Measurements from ENCODE around the gene ABCC4. TPM values are rescaled to one million over a fixed set of nuclear protein-coding genes. Genes with fewer than 3 reads are reported as not detected.

Gene ABCC4
- total and polyA plus RNA-seq, 4 donors, result 9.4 to 25.5 (median 16.0) TPM

DNA sequence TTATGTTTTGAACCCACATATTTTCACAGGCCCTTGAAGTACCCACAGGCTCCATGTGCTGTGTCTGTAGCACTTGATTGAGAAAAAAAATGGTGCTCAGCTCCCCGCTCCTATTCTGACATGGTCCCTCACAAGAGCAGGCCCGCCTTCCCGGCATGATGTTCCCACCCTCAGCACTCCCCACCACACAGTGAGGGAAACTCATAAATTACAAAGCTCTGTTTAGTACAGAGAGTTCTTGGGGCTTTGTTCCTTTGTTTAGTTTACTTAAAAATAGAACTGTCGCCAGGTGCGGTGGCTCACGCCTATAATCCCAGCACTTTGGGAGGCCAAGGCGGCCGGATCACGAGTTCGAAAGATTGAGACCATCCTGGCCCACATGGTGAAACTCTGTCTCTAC lies 25.9 kb upstream of the ABCC4 start:
- H3K27ac ChIP-seq (ENCODE audit: low read depth, low read length), result no peak overlapping the region
- no peaks in the 10 kb centered on the region for H3K4me1 ChIP-seq (ENCODE audit: control insufficient read depth, insufficient read depth, low read length)
- H3K27me3 ChIP-seq (ENCODE audit: control insufficient read depth, insufficient read depth, low read length), result no peaks in the 10 kb centered on the region
- H3K4me3 ChIP-seq (ENCODE audit: low read depth, low read length), result no peak overlapping the region
- DNase-seq (ENCODE audit: low read depth in 4 of 6, low spot score in 6 of 6), result no peak
- no peaks in the 10 kb centered on the region for H3K9me3 ChIP-seq (ENCODE audit: control insufficient read depth, insufficient read depth, low read length)
- WGBS (ENCODE audit: insufficient coverage), result 94% methylated on average over 5 of the region's 10 CpGs
- H3K36me3 ChIP-seq (ENCODE audit: control insufficient read depth, insufficient read depth, low read length), result no peaks in the 10 kb centered on the region

DNA sequence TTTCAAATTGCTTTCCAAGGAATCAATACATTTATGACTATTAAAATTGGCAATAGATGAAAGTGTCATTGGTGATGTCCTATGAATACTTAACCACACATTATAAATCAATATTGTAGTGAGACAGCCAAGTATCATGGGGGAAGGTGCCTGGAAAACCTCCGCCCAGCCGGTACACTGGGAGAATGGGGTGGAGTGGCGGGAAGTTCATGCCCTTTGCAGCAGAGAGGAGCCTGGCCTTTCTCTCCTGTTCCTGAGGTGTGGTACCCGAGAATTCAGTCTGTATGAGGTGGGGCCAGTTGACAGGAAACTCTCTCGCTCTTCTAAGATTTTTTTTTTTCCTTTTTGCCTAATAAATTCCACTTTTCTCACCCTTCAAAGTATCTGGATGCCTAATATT lies 25.4 kb upstream of the ABCC4 start:
- no peak overlapping the region for H3K27ac ChIP-seq (ENCODE audit: low read depth, low read length)
- H3K4me3 ChIP-seq (ENCODE audit: low read depth, low read length), result no peak overlapping the region
- DNase-seq (ENCODE audit: low read depth in 4 of 6, low spot score in 6 of 6), result no peak
- H3K9me3 ChIP-seq (ENCODE audit: control insufficient read depth, insufficient read depth, low read length), result no peaks in the 10 kb centered on the region
- H3K4me1 ChIP-seq (ENCODE audit: control insufficient read depth, insufficient read depth, low read length), result no peaks in the 10 kb centered on the region
- H3K36me3 ChIP-seq (ENCODE audit: control insufficient read depth, insufficient read depth, low read length), result no peaks in the 10 kb centered on the region
- no peaks in the 10 kb centered on the region for H3K27me3 ChIP-seq (ENCODE audit: control insufficient read depth, insufficient read depth, low read length)
- WGBS (ENCODE audit: insufficient coverage), result 100% methylated on average over 3 of the region's 5 CpGs

DNA sequence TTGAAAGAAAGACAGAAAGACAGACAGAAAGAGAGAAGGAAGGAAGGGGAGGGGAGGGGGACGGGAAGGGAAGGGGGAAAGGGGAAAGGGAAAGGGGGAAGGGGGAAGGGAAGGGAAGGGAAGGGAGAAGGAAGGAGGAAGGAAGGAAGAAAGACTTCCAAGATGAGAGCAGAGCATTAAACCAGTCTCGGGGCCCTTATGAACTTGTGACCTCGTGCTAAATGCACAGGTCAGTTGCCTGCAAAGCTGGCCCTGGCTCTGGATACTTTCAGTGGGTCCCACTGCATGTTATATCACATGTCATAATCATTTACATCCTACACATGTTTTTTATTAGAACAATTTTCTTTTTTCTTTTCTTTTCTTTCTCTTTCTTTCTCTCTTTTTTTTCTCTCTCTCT lies 24.2 kb upstream of the ABCC4 start:
- Histone ChIP-seq H3K36me3 (ENCODE audit: control insufficient read depth, insufficient read depth, low read length) (no peaks in the 10 kb centered on the region), H3K9me3 (ENCODE audit: control insufficient read depth, insufficient read depth, low read length) (no peaks in the 10 kb centered on the region), H3K4me1 (ENCODE audit: control insufficient read depth, insufficient read depth, low read length) (no peaks in the 10 kb centered on the region), H3K27ac (ENCODE audit: low read depth, low read length) (no peak overlapping the region), H3K27me3 (ENCODE audit: control insufficient read depth, insufficient read depth, low read length) (no peaks in the 10 kb centered on the region), H3K4me3 (ENCODE audit: low read depth, low read length) (no peak overlapping the region)
- 67% methylated on average over 2 of the region's 3 CpGs for WGBS (ENCODE audit: insufficient coverage)
- DNase-seq (ENCODE audit: low read depth in 4 of 6, low spot score in 6 of 6), result no peak

DNA sequence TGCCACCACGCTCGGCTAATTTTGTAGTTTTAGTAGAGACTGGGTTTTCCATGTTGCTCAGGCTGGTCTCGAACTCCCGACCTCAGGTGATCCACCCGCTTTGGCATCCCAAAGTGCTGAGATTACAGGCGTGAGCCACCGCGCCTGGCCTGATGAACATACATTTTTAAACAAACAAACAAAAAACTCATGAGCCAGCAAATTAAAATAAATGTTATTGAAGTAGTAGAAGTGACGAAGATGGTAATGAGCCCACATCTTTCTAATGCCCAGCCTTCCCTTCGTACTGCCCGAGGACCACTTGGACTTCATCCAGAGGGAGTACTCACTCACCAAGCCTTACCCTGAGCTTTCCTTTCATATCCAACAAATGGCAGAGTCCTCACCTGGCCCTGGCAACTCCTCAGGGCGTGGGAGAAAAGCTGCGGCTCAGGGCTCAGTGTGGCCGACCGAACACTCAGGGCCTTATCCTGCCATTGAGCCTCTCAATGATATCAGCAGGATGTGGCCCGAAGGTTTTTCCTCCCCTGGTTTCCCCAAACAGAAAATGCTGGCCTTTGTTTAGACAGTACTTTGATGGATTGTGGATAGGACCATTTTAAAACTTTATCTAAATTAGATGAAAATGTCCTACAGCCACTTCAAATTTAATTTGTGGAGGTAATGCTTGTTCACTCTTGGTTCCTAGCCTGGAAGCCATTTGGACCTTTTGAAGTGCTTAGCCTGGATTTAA lies 22.8 kb upstream of the ABCC4 start:
- no peak for DNase-seq (ENCODE audit: low read depth in 4 of 6, low spot score in 6 of 6)
- H3K9me3 ChIP-seq (ENCODE audit: control insufficient read depth, insufficient read depth, low read length), result no peaks in the 10 kb centered on the region
- no peaks in the 10 kb centered on the region for H3K4me1 ChIP-seq (ENCODE audit: control insufficient read depth, insufficient read depth, low read length)
- 53% methylated on average over 3 of the region's 16 CpGs for WGBS (ENCODE audit: insufficient coverage)
- H3K27me3 ChIP-seq (ENCODE audit: control insufficient read depth, insufficient read depth, low read length), result no peaks in the 10 kb centered on the region
- H3K27ac ChIP-seq (ENCODE audit: low read depth, low read length), result no peak overlapping the region
- no peaks in the 10 kb centered on the region for H3K36me3 ChIP-seq (ENCODE audit: control insufficient read depth, insufficient read depth, low read length)
- H3K4me3 ChIP-seq (ENCODE audit: low read depth, low read length), result no peak overlapping the region

DNA sequence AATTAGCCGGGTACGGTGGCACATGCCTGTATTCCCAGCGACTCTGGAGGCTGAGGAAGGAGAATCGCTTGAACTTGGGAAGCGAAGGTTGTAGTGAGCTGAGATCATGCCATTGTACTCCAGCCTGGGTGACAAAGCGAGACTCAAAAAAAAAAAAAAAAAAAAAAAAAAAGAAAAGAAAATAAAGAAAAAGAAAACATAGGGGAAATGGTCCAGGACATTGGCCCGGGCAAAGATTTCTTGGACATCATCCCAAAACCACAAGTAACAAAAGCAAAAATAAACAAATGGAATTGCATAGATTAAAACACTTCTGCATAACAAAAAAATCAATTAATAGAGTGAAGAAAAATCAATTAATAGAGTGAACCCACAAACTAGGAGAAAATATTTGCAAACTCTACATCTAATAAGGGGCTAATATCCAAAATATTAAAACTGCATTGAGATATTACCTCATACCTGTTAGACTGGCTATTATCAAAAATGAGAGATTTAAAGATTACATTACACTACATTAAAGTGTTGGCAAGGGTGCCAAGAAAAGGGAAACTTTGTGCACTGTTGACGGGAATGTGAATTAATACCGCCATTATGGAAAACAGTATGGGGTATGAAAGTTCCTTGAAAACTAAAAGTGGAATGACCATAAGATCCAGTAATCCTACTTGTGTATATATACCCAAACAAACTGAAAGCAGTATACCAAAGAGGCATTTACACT lies 18.5 kb upstream of the ABCC4 start:
- no CpG with 5 or more reads among the region's 9 CpGs for WGBS (ENCODE audit: insufficient coverage)
- H3K36me3 ChIP-seq (ENCODE audit: control insufficient read depth, insufficient read depth, low read length), result no peaks in the 10 kb centered on the region
- no peak for DNase-seq (ENCODE audit: low read depth in 4 of 6, low spot score in 6 of 6)
- H3K9me3 ChIP-seq (ENCODE audit: control insufficient read depth, insufficient read depth, low read length), result peaks cover 2% of the 10 kb centered on the region
- H3K27me3 ChIP-seq (ENCODE audit: control insufficient read depth, insufficient read depth, low read length), result no peaks in the 10 kb centered on the region
- no peaks in the 10 kb centered on the region for H3K4me1 ChIP-seq (ENCODE audit: control insufficient read depth, insufficient read depth, low read length)
- H3K27ac ChIP-seq (ENCODE audit: low read depth, low read length), result no peak overlapping the region
- no peak overlapping the region for H3K4me3 ChIP-seq (ENCODE audit: low read depth, low read length)

DNA sequence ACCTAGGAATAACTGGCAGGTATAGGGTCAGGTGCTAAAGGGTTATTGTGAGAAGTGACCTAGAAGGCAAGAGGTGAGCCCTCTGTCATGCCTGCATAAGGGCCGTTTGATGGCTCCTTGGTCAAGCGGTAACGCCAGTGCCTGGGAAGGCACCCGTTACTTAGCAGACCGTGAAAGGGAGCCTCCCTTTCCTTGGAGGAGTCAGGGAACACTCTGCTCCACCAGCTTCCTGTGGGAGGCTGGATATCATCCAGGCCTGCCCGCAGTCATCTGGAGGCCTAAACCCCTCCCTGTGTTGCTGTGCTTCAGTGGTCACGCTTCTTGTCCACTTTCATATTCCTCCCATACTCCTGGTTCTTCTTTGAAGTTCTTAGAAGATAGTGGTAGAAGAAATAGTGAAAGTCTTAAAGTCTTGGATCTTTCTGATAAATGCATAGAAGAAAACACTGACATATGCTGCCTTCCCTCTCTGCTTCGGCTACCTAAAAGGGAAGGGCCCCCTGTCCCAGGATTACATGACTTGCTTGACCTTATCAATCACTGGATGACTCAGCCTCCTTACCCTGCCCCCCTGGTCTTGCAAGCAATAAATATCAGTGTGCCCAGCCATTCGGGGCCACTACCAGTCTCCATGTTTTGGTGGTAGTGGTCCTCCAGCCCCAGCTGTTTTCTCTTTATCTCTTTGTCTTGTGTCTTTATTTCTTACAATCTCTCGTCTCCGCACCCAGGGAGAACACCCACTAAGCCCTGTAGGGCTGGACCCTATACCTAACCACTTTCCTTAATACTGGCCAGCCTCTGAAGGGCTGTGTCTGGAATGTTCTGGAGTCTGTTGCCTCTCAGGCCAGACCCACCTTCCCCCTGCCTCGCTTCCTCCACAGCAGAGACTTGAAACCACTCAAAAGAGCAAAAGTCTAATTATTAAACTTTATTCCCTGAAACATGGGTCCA lies 16.1 kb upstream of the ABCC4 start:
- no peak overlapping the region for H3K4me3 ChIP-seq (ENCODE audit: low read depth, low read length)
- H3K36me3 ChIP-seq (ENCODE audit: control insufficient read depth, insufficient read depth, low read length), result no peaks in the 10 kb centered on the region
- H3K4me1 ChIP-seq (ENCODE audit: control insufficient read depth, insufficient read depth, low read length), result no peaks in the 10 kb centered on the region
- DNase-seq (ENCODE audit: low read depth in 4 of 6, low spot score in 6 of 6), result no peak
- no peak overlapping the region for H3K27ac ChIP-seq (ENCODE audit: low read depth, low read length)
- H3K27me3 ChIP-seq (ENCODE audit: control insufficient read depth, insufficient read depth, low read length), result no peaks in the 10 kb centered on the region
- peaks cover 2% of the 10 kb centered on the region for H3K9me3 ChIP-seq (ENCODE audit: control insufficient read depth, insufficient read depth, low read length)
- 85% methylated on average over 7 of the region's 12 CpGs for WGBS (ENCODE audit: insufficient coverage)

DNA sequence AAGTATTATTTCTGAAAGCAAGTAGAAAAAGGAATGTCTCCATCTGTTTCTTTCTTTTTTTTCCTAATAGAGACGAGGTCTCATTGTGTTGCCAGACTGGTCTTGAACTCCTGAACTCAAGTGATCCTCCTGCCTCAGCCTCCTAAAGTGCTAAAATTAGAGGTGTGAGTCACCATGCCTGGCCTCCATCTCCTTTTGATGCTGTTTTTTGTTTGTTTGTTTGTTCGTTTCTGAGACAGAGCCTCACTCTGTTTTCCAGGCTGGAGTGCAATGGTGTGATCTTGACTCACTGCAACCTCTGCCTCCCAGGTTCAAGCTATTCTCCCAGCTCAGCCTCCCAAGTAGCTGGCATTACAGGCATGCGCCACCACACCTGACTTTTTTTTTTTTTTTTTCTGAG lies 14.5 kb upstream of the ABCC4 start:
- Histone ChIP-seq H3K4me1 (ENCODE audit: control insufficient read depth, insufficient read depth, low read length) (no peaks in the 10 kb centered on the region), H3K9me3 (ENCODE audit: control insufficient read depth, insufficient read depth, low read length) (peaks cover 2% of the 10 kb centered on the region), H3K4me3 (ENCODE audit: low read depth, low read length) (no peak overlapping the region), H3K36me3 (ENCODE audit: control insufficient read depth, insufficient read depth, low read length) (no peaks in the 10 kb centered on the region), H3K27me3 (ENCODE audit: control insufficient read depth, insufficient read depth, low read length) (no peaks in the 10 kb centered on the region), H3K27ac (ENCODE audit: low read depth, low read length) (no peak overlapping the region)
- DNase-seq (ENCODE audit: low read depth in 4 of 6, low spot score in 6 of 6), result no peak
- 86% methylated on average over 2 of the region's 3 CpGs for WGBS (ENCODE audit: insufficient coverage)

DNA sequence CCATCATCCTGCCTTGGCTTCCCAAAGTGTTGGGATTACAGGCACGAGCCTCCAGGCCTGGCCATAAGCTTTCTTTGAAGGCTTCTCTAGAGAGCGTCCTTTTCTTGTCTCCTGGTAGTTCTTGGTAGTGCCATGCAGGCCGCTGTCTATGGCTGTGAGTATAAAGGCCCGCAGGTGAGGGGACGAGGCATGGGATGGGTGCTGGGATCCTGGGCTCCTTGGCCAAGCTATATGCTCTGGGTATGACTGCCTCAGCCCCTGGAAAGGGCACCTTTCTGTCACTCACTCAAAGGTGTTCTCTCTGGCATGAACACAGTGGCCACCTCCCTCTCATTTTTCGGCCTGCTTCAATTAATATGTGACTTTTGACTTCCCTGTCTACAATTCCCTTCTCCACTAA lies 6.3 kb upstream of the ABCC4 start:
- WGBS (ENCODE audit: insufficient coverage), result 80% methylated on average over 6 of the region's 6 CpGs
- no peak overlapping the region for H3K4me3 ChIP-seq (ENCODE audit: low read depth, low read length)

DNA sequence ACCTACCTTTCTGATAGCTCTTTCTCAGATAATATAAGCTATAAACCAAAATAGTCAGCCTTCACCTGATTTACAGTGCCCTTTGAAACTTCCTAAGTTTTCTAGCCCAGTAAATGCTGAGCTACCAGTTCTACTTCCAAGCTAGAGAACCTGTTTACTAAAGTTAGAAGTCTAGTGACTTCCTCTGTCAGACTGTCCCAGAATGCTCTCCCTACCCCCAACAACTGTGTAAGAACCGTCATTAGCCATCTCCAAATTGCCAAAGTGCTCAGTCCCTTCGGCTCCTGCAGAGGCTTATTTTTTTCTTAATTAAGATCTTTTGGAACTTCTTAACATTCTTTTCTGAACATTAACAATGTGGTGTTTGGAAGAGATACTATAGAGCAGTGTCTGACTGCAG lies 3.2 kb upstream of the ABCC4 start:
- Histone ChIP-seq H3K4me3 (ENCODE audit: low read depth, low read length) (no peak overlapping the region), H3K4me1 (ENCODE audit: control insufficient read depth, insufficient read depth, low read length) (peaks cover 9% of the 10 kb centered on the region), H3K36me3 (ENCODE audit: control insufficient read depth, insufficient read depth, low read length) (no peaks in the 10 kb centered on the region), H3K27ac (ENCODE audit: low read depth, low read length) (no peak overlapping the region), H3K9me3 (ENCODE audit: control insufficient read depth, insufficient read depth, low read length) (no peaks in the 10 kb centered on the region), H3K27me3 (ENCODE audit: control insufficient read depth, insufficient read depth, low read length) (no peaks in the 10 kb centered on the region)
- no peak for DNase-seq (ENCODE audit: low read depth in 4 of 6, low spot score in 6 of 6)
- WGBS (ENCODE audit: insufficient coverage), result no CpG with 5 or more reads among the region's 2 CpGs

More for the DNA sequence above, 6.3 kb upstream of the ABCC4 start:
- H3K27me3 ChIP-seq (ENCODE audit: control insufficient read depth, insufficient read depth, low read length), result no peaks in the 10 kb centered on the region
- H3K36me3 ChIP-seq (ENCODE audit: control insufficient read depth, insufficient read depth, low read length), result no peaks in the 10 kb centered on the region
- no peak for DNase-seq (ENCODE audit: low read depth in 4 of 6, low spot score in 6 of 6)
- no peak overlapping the region for H3K27ac ChIP-seq (ENCODE audit: low read depth, low read length)
- no peaks in the 10 kb centered on the region for H3K4me1 ChIP-seq (ENCODE audit: control insufficient read depth, insufficient read depth, low read length)
- H3K9me3 ChIP-seq (ENCODE audit: control insufficient read depth, insufficient read depth, low read length), result no peaks in the 10 kb centered on the region

Data from spinal cord (tissue), 10 donors.